HL-60 (cell line): ENCODE measurements around the gene CDC45.

Experiments used
- DNase-seq, 2 experiments: peaks; one replicate each; pipeline ENCODE4 v3.0.0-alpha.2; 2010 to 2020; ENCODE audit warnings: low read depth in 1 of 2, low spot score in 1 of 2
- H3K27ac ChIP-seq: fragments of 250-450 bp; sonication (Bioruptor Pico); replicated peaks from 2 replicates; pipeline ENCODE4 v1.5.1; 2020; ENCODE audit warnings: mild to moderate bottlenecking, moderate library complexity
- H3K27me3 ChIP-seq: fragments of 250-450 bp; sonication (Bioruptor Pico); 2 replicates; pipeline ENCODE4 v1.5.1; 2021; ENCODE audit warnings: mild to moderate bottlenecking, moderate library complexity; ENCODE audit not compliant: insufficient read depth, poor library complexity, severe bottlenecking
- H3K4me3 ChIP-seq: replicated peaks from 2 replicates; pipeline ENCODE4 v1.5.1; 2011; ENCODE audit warnings: mild to moderate bottlenecking, control low read depth, low read length; ENCODE audit not compliant: insufficient read depth
- GABPA ChIP-seq: IDR thresholded peaks from 2 replicates; pipeline ENCODE4 v1.6.1; 2012; ENCODE audit warnings: low read depth
- POLR2AphosphoS5 ChIP-seq: IDR thresholded peaks from 2 replicates; pipeline ENCODE4 v1.6.1; 2012; ENCODE audit warnings: low read depth
- SPI1 ChIP-seq: IDR thresholded peaks from 2 replicates; pipeline ENCODE4 v1.6.1; 2012; ENCODE audit warnings: low read depth, mild to moderate bottlenecking, borderline replicate concordance
- TF ChIP-seq, protein P1 (sequence below): IDR thresholded peaks from 2 replicates; pipeline ENCODE4 v1.6.1; 2012; ENCODE audit warnings: low read depth; ENCODE audit not compliant: insufficient replicate concordance
- TF ChIP-seq, protein P2 (sequence below): IDR thresholded peaks from one replicate; pipeline ENCODE4 v1.5.1; 2011; ENCODE audit warnings: low read length, control low read depth, inconsistent platforms; ENCODE audit not compliant: insufficient read depth

Gene CDC45

DNA sequence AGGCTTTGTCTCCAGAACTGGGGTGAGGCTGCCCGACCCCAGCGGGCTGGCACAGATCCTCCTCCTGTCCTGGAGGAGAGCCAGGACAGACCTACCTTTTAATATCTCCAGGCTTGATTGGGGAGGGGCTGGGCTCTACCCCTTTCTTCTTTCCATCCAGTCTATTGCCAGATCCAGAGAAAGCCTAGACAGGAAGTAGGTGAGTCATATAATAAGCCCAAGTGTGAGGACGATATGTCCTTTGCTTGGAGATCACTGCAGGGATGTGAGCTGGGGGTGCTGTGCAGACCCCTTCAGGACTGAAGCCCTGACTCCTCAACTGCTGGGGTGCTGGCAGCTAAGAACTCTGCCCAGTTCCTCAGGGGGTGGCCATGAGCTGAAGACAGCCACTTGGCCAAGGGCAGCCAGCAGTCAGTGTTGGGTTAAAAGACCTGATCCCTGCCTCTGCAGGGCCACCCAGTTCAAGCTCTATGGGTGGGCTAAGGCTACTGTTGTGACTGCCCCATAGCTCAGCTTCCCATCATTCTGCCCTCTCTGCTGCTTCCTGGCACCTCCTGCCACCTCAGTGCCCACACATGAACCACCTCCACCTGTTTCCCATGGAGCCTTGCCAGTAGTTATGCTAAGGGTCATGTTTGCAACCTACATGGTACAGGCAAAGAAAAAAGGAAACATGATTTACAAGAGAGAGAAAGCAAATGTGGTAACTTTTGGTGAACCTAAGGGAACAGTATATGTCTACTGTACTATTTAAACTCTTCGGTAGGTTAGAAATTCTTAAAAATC is 23.9 kb upstream of the CDC45 start:
- DNase-seq = no peak

DNA sequence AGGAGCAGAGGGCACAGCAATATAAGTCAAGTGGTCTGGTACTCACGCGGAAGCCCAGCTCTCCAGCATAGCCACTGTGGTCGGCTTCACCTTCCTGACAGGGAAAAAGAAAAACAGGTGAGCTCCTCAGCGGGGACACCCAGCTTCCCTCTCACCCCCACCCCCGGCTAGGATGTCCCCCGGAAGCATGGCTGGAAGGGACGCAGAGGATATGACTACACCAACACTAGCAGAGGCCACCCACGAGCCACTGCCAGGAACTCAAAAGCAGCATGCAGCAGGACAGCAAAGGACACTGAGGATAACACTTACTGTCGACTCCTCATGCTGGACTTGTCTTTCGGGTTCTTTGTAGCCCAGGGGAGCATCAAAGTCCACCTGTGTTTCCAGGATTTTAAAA is 23.2 kb upstream of the CDC45 start:
- TF ChIP-seq POLR2AphosphoS5 = no peak
- TF ChIP-seq, protein P1, sequence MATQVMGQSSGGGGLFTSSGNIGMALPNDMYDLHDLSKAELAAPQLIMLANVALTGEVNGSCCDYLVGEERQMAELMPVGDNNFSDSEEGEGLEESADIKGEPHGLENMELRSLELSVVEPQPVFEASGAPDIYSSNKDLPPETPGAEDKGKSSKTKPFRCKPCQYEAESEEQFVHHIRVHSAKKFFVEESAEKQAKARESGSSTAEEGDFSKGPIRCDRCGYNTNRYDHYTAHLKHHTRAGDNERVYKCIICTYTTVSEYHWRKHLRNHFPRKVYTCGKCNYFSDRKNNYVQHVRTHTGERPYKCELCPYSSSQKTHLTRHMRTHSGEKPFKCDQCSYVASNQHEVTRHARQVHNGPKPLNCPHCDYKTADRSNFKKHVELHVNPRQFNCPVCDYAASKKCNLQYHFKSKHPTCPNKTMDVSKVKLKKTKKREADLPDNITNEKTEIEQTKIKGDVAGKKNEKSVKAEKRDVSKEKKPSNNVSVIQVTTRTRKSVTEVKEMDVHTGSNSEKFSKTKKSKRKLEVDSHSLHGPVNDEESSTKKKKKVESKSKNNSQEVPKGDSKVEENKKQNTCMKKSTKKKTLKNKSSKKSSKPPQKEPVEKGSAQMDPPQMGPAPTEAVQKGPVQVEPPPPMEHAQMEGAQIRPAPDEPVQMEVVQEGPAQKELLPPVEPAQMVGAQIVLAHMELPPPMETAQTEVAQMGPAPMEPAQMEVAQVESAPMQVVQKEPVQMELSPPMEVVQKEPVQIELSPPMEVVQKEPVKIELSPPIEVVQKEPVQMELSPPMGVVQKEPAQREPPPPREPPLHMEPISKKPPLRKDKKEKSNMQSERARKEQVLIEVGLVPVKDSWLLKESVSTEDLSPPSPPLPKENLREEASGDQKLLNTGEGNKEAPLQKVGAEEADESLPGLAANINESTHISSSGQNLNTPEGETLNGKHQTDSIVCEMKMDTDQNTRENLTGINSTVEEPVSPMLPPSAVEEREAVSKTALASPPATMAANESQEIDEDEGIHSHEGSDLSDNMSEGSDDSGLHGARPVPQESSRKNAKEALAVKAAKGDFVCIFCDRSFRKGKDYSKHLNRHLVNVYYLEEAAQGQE = no peak
- TF ChIP-seq GABPA = no peak
- TF ChIP-seq, protein P2, sequence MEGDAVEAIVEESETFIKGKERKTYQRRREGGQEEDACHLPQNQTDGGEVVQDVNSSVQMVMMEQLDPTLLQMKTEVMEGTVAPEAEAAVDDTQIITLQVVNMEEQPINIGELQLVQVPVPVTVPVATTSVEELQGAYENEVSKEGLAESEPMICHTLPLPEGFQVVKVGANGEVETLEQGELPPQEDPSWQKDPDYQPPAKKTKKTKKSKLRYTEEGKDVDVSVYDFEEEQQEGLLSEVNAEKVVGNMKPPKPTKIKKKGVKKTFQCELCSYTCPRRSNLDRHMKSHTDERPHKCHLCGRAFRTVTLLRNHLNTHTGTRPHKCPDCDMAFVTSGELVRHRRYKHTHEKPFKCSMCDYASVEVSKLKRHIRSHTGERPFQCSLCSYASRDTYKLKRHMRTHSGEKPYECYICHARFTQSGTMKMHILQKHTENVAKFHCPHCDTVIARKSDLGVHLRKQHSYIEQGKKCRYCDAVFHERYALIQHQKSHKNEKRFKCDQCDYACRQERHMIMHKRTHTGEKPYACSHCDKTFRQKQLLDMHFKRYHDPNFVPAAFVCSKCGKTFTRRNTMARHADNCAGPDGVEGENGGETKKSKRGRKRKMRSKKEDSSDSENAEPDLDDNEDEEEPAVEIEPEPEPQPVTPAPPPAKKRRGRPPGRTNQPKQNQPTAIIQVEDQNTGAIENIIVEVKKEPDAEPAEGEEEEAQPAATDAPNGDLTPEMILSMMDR = no peak
- no peak for TF ChIP-seq SPI1

More for the DNA sequence above, 23.9 kb upstream of the CDC45 start:
- TF ChIP-seq GABPA (no peak), SPI1 (no peak), POLR2AphosphoS5 (no peak)
- TF ChIP-seq, protein P2 = no peak
- TF ChIP-seq, protein P1 = no peak
- H3K27ac ChIP-seq = no peak overlapping the region
- no peaks in the 10 kb centered on the region for H3K27me3 ChIP-seq
- H3K4me3 ChIP-seq = no peak overlapping the region

DNA sequence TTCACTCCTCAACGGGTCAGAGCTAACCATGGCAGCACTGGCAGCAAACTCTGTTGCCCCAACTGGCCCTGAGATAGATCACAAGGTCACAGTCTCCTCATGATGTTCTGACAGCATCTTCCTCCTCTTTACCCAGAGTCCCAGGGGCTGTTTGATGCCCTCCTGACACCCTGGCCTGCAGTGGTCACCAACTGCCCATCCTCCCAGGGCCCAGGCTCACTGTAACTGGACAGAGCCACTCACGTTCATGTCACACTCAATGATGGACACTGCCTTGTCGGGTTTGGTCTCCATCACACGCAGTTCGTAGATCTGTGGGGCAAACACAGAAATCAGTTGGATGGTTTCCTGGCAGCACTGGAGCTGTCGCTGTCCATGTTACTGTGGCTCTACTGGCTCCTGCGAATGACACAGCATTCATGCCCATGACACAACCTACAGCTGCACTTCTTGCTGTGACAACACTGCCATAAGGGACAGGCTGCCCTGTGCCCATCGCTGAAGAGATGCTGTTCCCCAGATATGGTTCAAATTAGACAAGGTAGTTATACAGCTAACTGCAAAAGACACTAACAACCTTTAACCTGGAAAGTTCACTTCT is 21.8 kb upstream of the CDC45 start:
- no peak for DNase-seq
- H3K27me3 ChIP-seq = no peaks in the 10 kb centered on the region
- H3K27ac ChIP-seq = no peak overlapping the region
- H3K4me3 ChIP-seq = no peak overlapping the region
- no peak for TF ChIP-seq GABPA
- TF ChIP-seq, protein P1 = no peak
- no peak for TF ChIP-seq POLR2AphosphoS5
- TF ChIP-seq SPI1 = no peak

More for the DNA sequence above, 23.2 kb upstream of the CDC45 start:
- H3K27me3 ChIP-seq = no peaks in the 10 kb centered on the region
- no peak for DNase-seq
- H3K4me3 ChIP-seq = no peak overlapping the region
- no peak overlapping the region for H3K27ac ChIP-seq
